Activated CD4-positive, CD25-positive, alpha-beta regulatory T cell (primary cell): ENCODE measurements around the gene EML4.
"Not testable (repeated sequence)": the region's sequence is repeated elsewhere in the genome, so short reads cannot be mapped to it uniquely, and the experiment has no call there.

Source experiments
- DNase-seq, 4 experiments: peaks; one replicate each; lab custom pipeline; 2025; lab: John Stamatoyannopoulos, UW

Gene EML4

GRCh38 chr2:42169100-42169873 lies at the start of gene EML4:
Gene EML4, plus strand, starts transcription at chr2:42169353. Its CDS starts 259 bp downstream, at chr2:42169612.
- DNase-seq = peak; percentile 82 to 88 (median 86)

- DNase-seq = no peak
Measured at GRCh38 chr2:42123426-42123825, 45.7 kb upstream of the EML4 start.

GRCh38 chr2:42124011-42124785 lies 45.0 kb upstream of the EML4 start:
- no peak for DNase-seq

- no peak for DNase-seq
Measured at GRCh38 chr2:42125841-42126594, 43.1 kb upstream of the EML4 start.

GRCh38 chr2:42126873-42127272 lies 42.3 kb upstream of the EML4 start:
- not testable (repeated sequence) for DNase-seq

GRCh38 chr2:42127425-42128424 lies 41.4 kb upstream of the EML4 start:
- DNase-seq = no peak

- no peak for DNase-seq
Measured at GRCh38 chr2:42128721-42129486, 40.2 kb upstream of the EML4 start.

- no peak for DNase-seq
Measured at GRCh38 chr2:42129487-42129852, 39.7 kb upstream of the EML4 start.

- no peak for DNase-seq
Measured at GRCh38 chr2:42129947-42130346, 39.2 kb upstream of the EML4 start.

GRCh38 chr2:42130858-42131257 lies 38.3 kb upstream of the EML4 start:
- DNase-seq = not testable (repeated sequence)

- no peak for DNase-seq
Measured at GRCh38 chr2:42132191-42132965, 36.8 kb upstream of the EML4 start.

- DNase-seq = peak; percentile 56 to 83 (median 71)
Measured at GRCh38 chr2:42132966-42133641, 36.0 kb upstream of the EML4 start.

- DNase-seq = no peak
Measured at GRCh38 chr2:42133771-42134195, 35.4 kb upstream of the EML4 start.

- not testable (repeated sequence) for DNase-seq
Measured at GRCh38 chr2:42134401-42134932, 34.7 kb upstream of the EML4 start.

- no peak for DNase-seq
Measured at GRCh38 chr2:42135381-42136312, 33.5 kb upstream of the EML4 start.

- no peak for DNase-seq
Measured at GRCh38 chr2:42136782-42137124, 32.4 kb upstream of the EML4 start.

- no peak for DNase-seq
Measured at GRCh38 chr2:42137125-42137841, 31.9 kb upstream of the EML4 start.
